ENCODE data around the gene CATSPERD. TPM values are rescaled to one million over a fixed set of nuclear protein-coding genes. Genes with fewer than 3 reads are reported as not detected.

The CATSPERD gene
- total and polyA plus RNA-seq, 2 of the 4 experiments (the other 2 are of a cell fraction) = not detected

- BruUV-seq (replicated peaks) = no TSS peak
- intact Hi-C loops (cut with micrococcal nuclease) = no loop called here
- CTCF ChIA-PET = interaction anchor here (0.9 kb wide), 1 partner anchor 15 kb away, joined by 9 read pairs; no protein-coding TSS in a partner anchor
- H2BK15ac ChIP-seq (ENCODE audit: low read depth, low read length) = no peak overlapping the region
- no peak overlapping the region for H3K9ac ChIP-seq (ENCODE audit: low read depth, low read length)
- no peak overlapping the region for H3K4me3 ChIP-seq (ENCODE audit: insufficient read depth, low read depth, low read length)
- no peak overlapping the region for H4K5ac ChIP-seq (ENCODE audit: low read depth, low read length)
- H3K18ac ChIP-seq (ENCODE audit: low read depth, low read length) = no peak overlapping the region
- H2BK20ac ChIP-seq (ENCODE audit: low read depth, low read length) = no peak overlapping the region
- WGBS, 2 experiments (ENCODE audit: extremely low coverage in 2 of 2, insufficient read length in 1 of 2) = no CpG with 5 or more reads among the region's 10 CpGs
- peaks cover 5% of the 10 kb centered on the region for H3K4me1 ChIP-seq (ENCODE audit: control insufficient read depth, insufficient read depth, low read length)
- H3K23ac ChIP-seq (ENCODE audit: low read depth, low read length) = no peak overlapping the region
- no peaks in the 10 kb centered on the region for H3K79me1 ChIP-seq (ENCODE audit: low read depth in 1 of 2, low read length in 2 of 2)
- peak overlapping the region; percentile 32 for H2AFZ ChIP-seq (replicated peaks; ENCODE audit: low read length, poor library complexity)
- no peak overlapping the region for H3K14ac ChIP-seq (replicated peaks; ENCODE audit: low read depth, low read length)
- H3K27me3 ChIP-seq (ENCODE audit: control insufficient read depth, insufficient read depth, low read length) = peaks cover 20% of the 10 kb centered on the region
- no peak for ATAC-seq (ENCODE audit: low read depth)
- H2AK5ac ChIP-seq (ENCODE audit: low read depth, low read length) = no peak overlapping the region
- no peak for DNase-seq
- no peak overlapping the region for H2BK5ac ChIP-seq (ENCODE audit: low read depth, low read length, poor library complexity, severe bottlenecking)
- POLR2A ChIA-PET (ENCODE audit: unreplicated experiment) = no interaction called here
- H4K8ac ChIP-seq (ENCODE audit: low read depth in 2 of 2, low read length in 2 of 2) = no peak overlapping the region
- H4K20me1 ChIP-seq (ENCODE audit: insufficient read depth, low read length) = no peaks in the 10 kb centered on the region; the same call in 1 of the 2 replicates
- no peak for TF ChIP-seq BHLHE40 (IDR thresholded peaks at IDR 0.05; ENCODE audit: low read depth, low read length)
- no peak for TF ChIP-seq CEBPB (IDR thresholded peaks at IDR 0.05; ENCODE audit: low read depth, low read length)
- no peak for TF ChIP-seq ELK1 (IDR thresholded peaks at IDR 0.05; ENCODE audit: borderline replicate concordance, low read depth, low read length)
- no peak for TF ChIP-seq RAD21 (IDR thresholded peaks at IDR 0.05; ENCODE audit: low read length)
- no peak for TF ChIP-seq NFE2L2 (IDR thresholded peaks at IDR 0.05; ENCODE audit: low read depth, low read length)
- no peak for TF ChIP-seq RFX5 (IDR thresholded peaks at IDR 0.05; ENCODE audit: low read depth, low read length)
- TF ChIP-seq USF2 (IDR thresholded peaks at IDR 0.05; ENCODE audit: low read depth, low read length) = no peak
- no peak for TF ChIP-seq RCOR1 (IDR thresholded peaks at IDR 0.05; ENCODE audit: insufficient replicate concordance, low read length)
- TF ChIP-seq MXI1 (IDR thresholded peaks at IDR 0.05; ENCODE audit: borderline replicate concordance, low read depth, low read length) = no peak
- TF ChIP-seq POLR2A (IDR thresholded peaks at IDR 0.05; ENCODE audit: low read depth, low read length) = no peak
- no peak for TF ChIP-seq MAFK (IDR thresholded peaks at IDR 0.05; ENCODE audit: low read depth, low read length)
- no peak for TF ChIP-seq CHD1 (IDR thresholded peaks at IDR 0.05; ENCODE audit: low read depth, low read length)
- no peak for TF ChIP-seq FOS (IDR thresholded peaks at IDR 0.05; ENCODE audit: low read depth, low read length)
- TF ChIP-seq SMC3 (IDR thresholded peaks at IDR 0.05; ENCODE audit: low read depth, low read length) = no peak
- TF ChIP-seq MAZ (IDR thresholded peaks at IDR 0.05; ENCODE audit: borderline replicate concordance, low read depth, low read length) = no peak
- TF ChIP-seq CTCF (conservative IDR thresholded peaks at IDR 0.05; ENCODE audit: low read depth, low read length) = no peak
- H2BK120ac ChIP-seq (ENCODE audit: low read depth, low read length) = no peak overlapping the region
- in situ Hi-C loops (cut with MboI; ENCODE audit: low sequenced_read_pairs) = no loop called here
- no peak overlapping the region for H3K56ac ChIP-seq (ENCODE audit: extremely low read depth, insufficient read depth, low read length)
- H3K9me3 ChIP-seq (ENCODE audit: control insufficient read depth, insufficient read depth, low read length) = no peaks in the 10 kb centered on the region
- no peak overlapping the region for H2AK9ac ChIP-seq (replicated peaks; ENCODE audit: low read depth, low read length, poor library complexity)
- no peaks in the 10 kb centered on the region for H3K36me3 ChIP-seq (ENCODE audit: control insufficient read depth, insufficient read depth, low read length)
- no peaks in the 10 kb centered on the region for H3K9me1 ChIP-seq (ENCODE audit: insufficient read depth, low read length)
- H3K27ac ChIP-seq (ENCODE audit: insufficient read depth, low read length) = no peak overlapping the region
- H3K4me2 ChIP-seq (ENCODE audit: low read depth, low read length) = no peak overlapping the region
- no peak overlapping the region for H3K4ac ChIP-seq (ENCODE audit: low read depth, low read length)
- H4K91ac ChIP-seq (ENCODE audit: insufficient read depth, low read depth, low read length) = no peak overlapping the region
- dilution Hi-C loops (cut with HindIII; ENCODE audit: low sequenced_read_pairs, unreplicated experiment) = no loop called here
Measured at GRCh38 chr19:5818594-5818993, 98.2 kb downstream of the CATSPERD start.
